Measurements from ENCODE around the gene TOR1B. TPM values are rescaled to one million over a fixed set of nuclear protein-coding genes. Genes with fewer than 3 reads are reported as not detected.

Gene TOR1B
- total RNA-seq, 1 experiment from 2014 or later, result 18.8 TPM

- TF ChIP-seq GTF2I (CRISPR knock-in tag; conservative IDR thresholded peaks at IDR 0.05) (no peak), FOXJ3 (CRISPR knock-in tag; IDR thresholded peaks at IDR 0.05; ENCODE audit: borderline replicate concordance) (no peak), GABPB1 (CRISPR knock-in tag; IDR thresholded peaks at IDR 0.05) (no peak), ZNF232 (CRISPR knock-in tag; IDR thresholded peaks at IDR 0.05) (no peak), ELF4 (CRISPR knock-in tag; IDR thresholded peaks at IDR 0.05; ENCODE audit: low read depth) (no peak), HMGXB4 (CRISPR knock-in tag; IDR thresholded peaks at IDR 0.05) (no peak), MXD4 (CRISPR knock-in tag; IDR thresholded peaks at IDR 0.05; ENCODE audit: borderline replicate concordance) (no peak), ZNF263 (CRISPR knock-in tag; IDR thresholded peaks at IDR 0.05; ENCODE audit: low read depth) (no peak)
- TF ChIP-seq, protein P1, sequence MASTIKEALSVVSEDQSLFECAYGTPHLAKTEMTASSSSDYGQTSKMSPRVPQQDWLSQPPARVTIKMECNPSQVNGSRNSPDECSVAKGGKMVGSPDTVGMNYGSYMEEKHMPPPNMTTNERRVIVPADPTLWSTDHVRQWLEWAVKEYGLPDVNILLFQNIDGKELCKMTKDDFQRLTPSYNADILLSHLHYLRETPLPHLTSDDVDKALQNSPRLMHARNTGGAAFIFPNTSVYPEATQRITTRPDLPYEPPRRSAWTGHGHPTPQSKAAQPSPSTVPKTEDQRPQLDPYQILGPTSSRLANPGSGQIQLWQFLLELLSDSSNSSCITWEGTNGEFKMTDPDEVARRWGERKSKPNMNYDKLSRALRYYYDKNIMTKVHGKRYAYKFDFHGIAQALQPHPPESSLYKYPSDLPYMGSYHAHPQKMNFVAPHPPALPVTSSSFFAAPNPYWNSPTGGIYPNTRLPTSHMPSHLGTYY (CRISPR knock-in tag; IDR thresholded peaks at IDR 0.05), result no peak
- TF ChIP-seq, protein P2, sequence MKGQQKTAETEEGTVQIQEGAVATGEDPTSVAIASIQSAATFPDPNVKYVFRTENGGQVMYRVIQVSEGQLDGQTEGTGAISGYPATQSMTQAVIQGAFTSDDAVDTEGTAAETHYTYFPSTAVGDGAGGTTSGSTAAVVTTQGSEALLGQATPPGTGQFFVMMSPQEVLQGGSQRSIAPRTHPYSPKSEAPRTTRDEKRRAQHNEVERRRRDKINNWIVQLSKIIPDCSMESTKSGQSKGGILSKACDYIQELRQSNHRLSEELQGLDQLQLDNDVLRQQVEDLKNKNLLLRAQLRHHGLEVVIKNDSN (CRISPR knock-in tag; IDR thresholded peaks at IDR 0.05), result no peak
- POLR2A ChIA-PET, result no interaction called here
- no peak overlapping the region for H3K27ac Mint-ChIP-seq
- no peaks in the 10 kb centered on the region for H3K27me3 Mint-ChIP-seq (ENCODE audit: low read depth)
- 0 out of 2 replicates have a peak, but pooled peaks cover 3% of the 10 kb centered on the region for H3K4me1 Mint-ChIP-seq
- CTCF ChIA-PET, result interaction anchor here (0.6 to 1.1 kb wide), 2 partner anchors 20 to 26 kb away, joined by 3 to 4 read pairs; no protein-coding TSS in a partner anchor
- peaks cover 60% of the 10 kb centered on the region for H3K36me3 Mint-ChIP-seq
- ATAC-seq, result no peak
- no peak overlapping the region for H3K4me3 Mint-ChIP-seq
- no peaks in the 10 kb centered on the region for H3K9me3 Mint-ChIP-seq
- no peak for DNase-seq (ENCODE audit: low spot score)
Measured at GRCh38 chr9:129810788-129811187, 7.8 kb downstream of the TOR1B start.

GRCh38 chr9:129811967-129812363 lies 9.0 kb downstream of the TOR1B start:
- POLR2A ChIA-PET, result interaction anchor here (0.7 kb wide), 1 partner anchor 74 kb away, joined by 3 read pairs; no protein-coding TSS in a partner anchor
- peaks cover 63% of the 10 kb centered on the region for H3K36me3 Mint-ChIP-seq
- TF ChIP-seq, protein P1 (CRISPR knock-in tag; IDR thresholded peaks at IDR 0.05), result no peak
- TF ChIP-seq ZMAT4 (CRISPR knock-in tag; IDR thresholded peaks at IDR 0.05) (no peak), FOXP1 (CRISPR knock-in tag; IDR thresholded peaks at IDR 0.05; ENCODE audit: borderline replicate concordance) (no peak), NR2C2 (CRISPR knock-in tag; IDR thresholded peaks at IDR 0.05) (no peak)
- TF ChIP-seq, protein P3, sequence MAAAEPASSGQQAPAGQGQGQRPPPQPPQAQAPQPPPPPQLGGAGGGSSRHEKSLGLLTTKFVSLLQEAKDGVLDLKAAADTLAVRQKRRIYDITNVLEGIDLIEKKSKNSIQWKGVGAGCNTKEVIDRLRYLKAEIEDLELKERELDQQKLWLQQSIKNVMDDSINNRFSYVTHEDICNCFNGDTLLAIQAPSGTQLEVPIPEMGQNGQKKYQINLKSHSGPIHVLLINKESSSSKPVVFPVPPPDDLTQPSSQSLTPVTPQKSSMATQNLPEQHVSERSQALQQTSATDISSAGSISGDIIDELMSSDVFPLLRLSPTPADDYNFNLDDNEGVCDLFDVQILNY (CRISPR knock-in tag; IDR thresholded peaks at IDR 0.05), result no peak
- H3K27ac Mint-ChIP-seq, result no peak overlapping the region
- no peaks in the 10 kb centered on the region for H3K9me3 Mint-ChIP-seq
- no peak for ATAC-seq
- CTCF ChIA-PET, result interaction anchor here (1.1 kb wide), 1 partner anchor 22 kb away, joined by 4 read pairs; no protein-coding TSS in a partner anchor
- no peak overlapping the region for H3K4me3 Mint-ChIP-seq
- no peak for DNase-seq (ENCODE audit: low spot score)
- no peaks in the 10 kb centered on the region for H3K27me3 Mint-ChIP-seq (ENCODE audit: low read depth)
- 0 out of 2 replicates have a peak, but pooled peaks cover 3% of the 10 kb centered on the region for H3K4me1 Mint-ChIP-seq

GRCh38 chr9:129812385-129812784 lies 9.4 kb downstream of the TOR1B start:
- H3K4me3 Mint-ChIP-seq, result no peak overlapping the region
- H3K27me3 Mint-ChIP-seq (ENCODE audit: low read depth), result no peaks in the 10 kb centered on the region
- ChIA-PET CTCF (no interaction called here), POLR2A (interaction anchor here (0.7 kb wide), 1 partner anchor 75 kb away, joined by 3 read pairs; no protein-coding TSS in a partner anchor)
- 0 out of 2 replicates have a peak, but pooled peaks cover 3% of the 10 kb centered on the region for H3K4me1 Mint-ChIP-seq
- peaks cover 63% of the 10 kb centered on the region for H3K36me3 Mint-ChIP-seq
- H3K9me3 Mint-ChIP-seq, result no peaks in the 10 kb centered on the region
- DNase-seq (ENCODE audit: low spot score), result no peak
- no peak overlapping the region; the same call in 1 of the 2 replicates for H3K27ac Mint-ChIP-seq
- ATAC-seq, result no peak
- TF ChIP-seq HMGA2 (CRISPR knock-in tag; IDR thresholded peaks at IDR 0.05) (no peak), TCF7 (CRISPR knock-in tag; IDR thresholded peaks at IDR 0.05; ENCODE audit: low read depth) (no peak), MXD4 (CRISPR knock-in tag; IDR thresholded peaks at IDR 0.05; ENCODE audit: borderline replicate concordance) (no peak), NR3C1 (CRISPR knock-in tag; conservative IDR thresholded peaks at IDR 0.05; ENCODE audit: low read depth) (no peak), ETV6 (CRISPR knock-in tag; IDR thresholded peaks at IDR 0.05) (no peak)
- TF ChIP-seq, protein P4, sequence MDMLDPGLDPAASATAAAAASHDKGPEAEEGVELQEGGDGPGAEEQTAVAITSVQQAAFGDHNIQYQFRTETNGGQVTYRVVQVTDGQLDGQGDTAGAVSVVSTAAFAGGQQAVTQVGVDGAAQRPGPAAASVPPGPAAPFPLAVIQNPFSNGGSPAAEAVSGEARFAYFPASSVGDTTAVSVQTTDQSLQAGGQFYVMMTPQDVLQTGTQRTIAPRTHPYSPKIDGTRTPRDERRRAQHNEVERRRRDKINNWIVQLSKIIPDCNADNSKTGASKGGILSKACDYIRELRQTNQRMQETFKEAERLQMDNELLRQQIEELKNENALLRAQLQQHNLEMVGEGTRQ (CRISPR knock-in tag; IDR thresholded peaks at IDR 0.05), result no peak
- TF ChIP-seq, protein P5, sequence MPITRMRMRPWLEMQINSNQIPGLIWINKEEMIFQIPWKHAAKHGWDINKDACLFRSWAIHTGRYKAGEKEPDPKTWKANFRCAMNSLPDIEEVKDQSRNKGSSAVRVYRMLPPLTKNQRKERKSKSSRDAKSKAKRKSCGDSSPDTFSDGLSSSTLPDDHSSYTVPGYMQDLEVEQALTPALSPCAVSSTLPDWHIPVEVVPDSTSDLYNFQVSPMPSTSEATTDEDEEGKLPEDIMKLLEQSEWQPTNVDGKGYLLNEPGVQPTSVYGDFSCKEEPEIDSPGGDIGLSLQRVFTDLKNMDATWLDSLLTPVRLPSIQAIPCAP (CRISPR knock-in tag; IDR thresholded peaks at IDR 0.05), result no peak
- TF ChIP-seq, protein P1 (CRISPR knock-in tag; IDR thresholded peaks at IDR 0.05), result no peak
